ENCODE data around the gene FOXQ1. TPM values are rescaled to one million over a fixed set of nuclear protein-coding genes. Genes with fewer than 3 reads are reported as not detected.
"Not testable (repeated sequence)": the region's sequence is repeated elsewhere in the genome, so short reads cannot be mapped to it uniquely, and the experiment has no call there.

FOXQ1 gene
- total RNA-seq, 1 donor from 2014 or later: 3.4 TPM

GRCh38 chr6:1315201-1315559, 3.3 kb downstream of the FOXQ1 start:
- H3K36me3 ChIP-seq (ENCODE audit: control insufficient read depth, insufficient read depth, low read length): no peaks in the 10 kb centered on the region
- FAIRE-seq: no peak
- no peak for TF ChIP-seq CTCF (IDR thresholded peaks at IDR 0.05; ENCODE audit: insufficient read depth, low read length, severe bottlenecking)
- no peak for DNase-seq (ENCODE audit: low read depth)
- H3K4me3 ChIP-seq (ENCODE audit: low read depth, low read length): no peak overlapping the region
- H3K27me3 ChIP-seq (ENCODE audit: control insufficient read depth, insufficient read depth, low read length): no peaks in the 10 kb centered on the region

GRCh38 chr6:1315560-1316386, 3.9 kb downstream of the FOXQ1 start:
- H3K4me3 ChIP-seq (ENCODE audit: low read depth, low read length): peak overlapping the region; percentile 53
- no peaks in the 10 kb centered on the region for H3K27me3 ChIP-seq (ENCODE audit: control insufficient read depth, insufficient read depth, low read length)
- peak; percentile 87 for FAIRE-seq
- DNase-seq (ENCODE audit: low read depth): no peak
- H3K36me3 ChIP-seq (ENCODE audit: control insufficient read depth, insufficient read depth, low read length): no peaks in the 10 kb centered on the region
- TF ChIP-seq CTCF (IDR thresholded peaks at IDR 0.05; ENCODE audit: insufficient read depth, low read length, severe bottlenecking): no peak

- no peaks in the 10 kb centered on the region for H3K27me3 ChIP-seq (ENCODE audit: control insufficient read depth, insufficient read depth, low read length)
- H3K36me3 ChIP-seq (ENCODE audit: control insufficient read depth, insufficient read depth, low read length): no peaks in the 10 kb centered on the region
- FAIRE-seq (no peak), DNase-seq (ENCODE audit: low read depth) (no peak)
- peak; percentile 23 for TF ChIP-seq CTCF (IDR thresholded peaks at IDR 0.05; ENCODE audit: insufficient read depth, low read length, severe bottlenecking)
- peak overlapping the region; percentile 53 for H3K4me3 ChIP-seq (ENCODE audit: low read depth, low read length)
Observed at GRCh38 chr6:1316489-1316971, 4.6 kb downstream of the FOXQ1 start.

- H3K4me3 ChIP-seq (ENCODE audit: low read depth, low read length): no peak overlapping the region
- FAIRE-seq (no peak), DNase-seq (ENCODE audit: low read depth) (no peak)
- H3K27me3 ChIP-seq (ENCODE audit: control insufficient read depth, insufficient read depth, low read length): no peaks in the 10 kb centered on the region
- no peak for TF ChIP-seq CTCF (IDR thresholded peaks at IDR 0.05; ENCODE audit: insufficient read depth, low read length, severe bottlenecking)
- H3K36me3 ChIP-seq (ENCODE audit: control insufficient read depth, insufficient read depth, low read length): no peaks in the 10 kb centered on the region
Observed at GRCh38 chr6:1317302-1317815, 5.5 kb downstream of the FOXQ1 start.

GRCh38 chr6:1318036-1318435, 6.1 kb downstream of the FOXQ1 start:
- FAIRE-seq (no peak), DNase-seq (ENCODE audit: low read depth) (no peak)
- H3K36me3 ChIP-seq (ENCODE audit: control insufficient read depth, insufficient read depth, low read length): no peaks in the 10 kb centered on the region
- no peaks in the 10 kb centered on the region for H3K27me3 ChIP-seq (ENCODE audit: control insufficient read depth, insufficient read depth, low read length)
- TF ChIP-seq CTCF (IDR thresholded peaks at IDR 0.05; ENCODE audit: insufficient read depth, low read length, severe bottlenecking): no peak
- H3K4me3 ChIP-seq (ENCODE audit: low read depth, low read length): no peak overlapping the region

DNA sequence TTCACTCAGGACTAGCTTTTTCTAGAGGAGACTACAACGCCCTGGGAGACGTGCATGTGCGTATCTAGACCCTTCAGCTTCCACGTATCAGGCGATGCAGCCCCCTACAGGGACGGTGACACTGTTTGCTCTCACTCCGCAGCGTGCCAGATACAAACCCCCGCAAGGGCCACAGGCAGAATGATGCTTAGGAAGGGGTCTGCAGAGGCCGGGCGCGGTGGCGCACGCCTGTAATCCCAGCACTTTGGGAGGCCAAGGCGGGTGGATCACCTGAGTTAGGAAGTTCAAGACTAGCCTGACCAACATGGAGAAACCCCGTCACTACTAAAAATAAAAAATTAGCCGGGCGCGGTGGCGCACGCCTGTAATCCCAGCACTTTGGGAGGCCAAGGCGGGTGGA, 6.7 kb downstream of the FOXQ1 start:
- H3K4me3 ChIP-seq (ENCODE audit: low read depth, low read length); H3K27me3 ChIP-seq (ENCODE audit: control insufficient read depth, insufficient read depth, low read length); H3K36me3 ChIP-seq (ENCODE audit: control insufficient read depth, insufficient read depth, low read length); DNase-seq (ENCODE audit: low read depth); FAIRE-seq: not testable (repeated sequence)
